ENCODE data around the gene CBLN3. TPM values are rescaled to one million over a fixed set of nuclear protein-coding genes. Genes with fewer than 3 reads are reported as not detected.

Gene CBLN3
- total RNA-seq, 3 donors from 2014 or later = 2.2 to 3.9 (median 2.6) TPM

DNA sequence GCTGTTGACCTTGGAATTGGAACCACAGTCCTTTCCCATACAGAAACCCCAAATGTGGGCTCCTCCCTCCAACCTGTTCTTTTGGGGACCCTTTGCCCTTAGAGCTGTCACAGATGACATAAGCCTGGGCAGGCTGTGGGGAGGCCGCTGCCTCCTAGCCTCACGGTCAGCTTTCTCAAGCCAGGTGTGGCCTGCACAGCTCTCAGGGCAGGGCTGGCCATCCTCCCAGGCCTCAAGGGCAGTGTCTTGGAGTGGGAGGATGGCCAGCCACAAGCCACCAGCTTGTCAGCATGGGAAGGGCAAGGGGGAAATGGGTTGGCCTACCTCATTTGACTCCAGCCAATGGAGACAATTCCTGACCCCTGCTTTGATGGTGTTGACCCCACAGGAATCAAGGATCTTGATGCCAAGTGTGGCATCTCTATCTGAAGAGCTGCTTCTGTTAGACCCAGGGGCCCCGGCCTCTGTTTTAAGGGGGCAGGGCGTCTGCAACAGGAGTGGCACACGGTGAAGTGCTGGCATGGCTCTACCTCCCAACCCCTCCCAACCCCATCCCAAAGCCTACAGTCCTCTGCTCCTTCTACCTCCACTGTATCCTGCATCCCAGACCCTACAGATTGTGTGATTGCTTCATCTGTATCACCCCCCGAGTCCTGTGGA is 11.5 kb downstream of the CBLN3 start:
- intact Hi-C loops (cut with DNase I, micrococcal nuclease) = no loop called here

DNA sequence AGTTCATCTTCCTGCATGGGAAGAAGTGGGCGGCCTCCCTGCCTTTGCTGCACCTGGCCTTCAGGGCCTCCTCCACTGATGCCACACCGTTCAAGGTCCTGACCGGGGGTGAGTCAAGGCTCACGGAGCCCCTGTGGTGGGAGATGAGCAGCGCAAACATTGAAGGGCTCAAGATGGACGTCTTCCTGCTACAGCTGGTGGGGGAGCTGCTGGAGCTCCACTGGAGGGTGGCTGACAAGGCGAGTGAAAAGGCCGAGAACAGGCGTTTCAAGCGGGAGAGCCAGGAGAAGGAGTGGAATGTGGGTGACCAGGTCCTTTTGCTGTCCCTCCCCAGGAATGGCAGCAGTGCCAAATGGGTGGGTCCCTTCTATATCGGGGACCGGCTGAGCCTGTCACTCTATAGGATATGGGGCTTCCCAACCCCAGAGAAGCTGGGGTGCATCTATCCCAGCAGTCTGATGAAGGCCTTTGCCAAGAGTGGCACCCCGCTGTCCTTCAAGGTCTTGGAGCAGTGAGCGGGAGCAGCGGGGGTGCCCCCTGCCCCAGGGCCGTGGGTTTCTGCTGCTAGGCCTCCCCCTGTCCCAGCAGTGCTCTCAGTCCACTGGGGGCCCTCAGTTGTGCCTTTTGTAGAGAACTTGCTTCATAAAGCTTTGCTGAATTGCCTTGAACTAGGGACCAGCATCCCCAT is 12.4 kb downstream of the CBLN3 start:
- Histone ChIP-seq H3K36me3 (ENCODE audit: low read depth) (no peaks in the 10 kb centered on the region), H3K9me3 (no peaks in the 10 kb centered on the region), H3K4me3 (no peak overlapping the region), H3K4me1 (ENCODE audit: low read depth) (peaks cover 8% of the 10 kb centered on the region)
- ATAC-seq (no peak), DNase-seq (no peak)
- intact Hi-C loops (cut with DNase I, micrococcal nuclease) = no loop called here
- TF ChIP-seq, protein P1, sequence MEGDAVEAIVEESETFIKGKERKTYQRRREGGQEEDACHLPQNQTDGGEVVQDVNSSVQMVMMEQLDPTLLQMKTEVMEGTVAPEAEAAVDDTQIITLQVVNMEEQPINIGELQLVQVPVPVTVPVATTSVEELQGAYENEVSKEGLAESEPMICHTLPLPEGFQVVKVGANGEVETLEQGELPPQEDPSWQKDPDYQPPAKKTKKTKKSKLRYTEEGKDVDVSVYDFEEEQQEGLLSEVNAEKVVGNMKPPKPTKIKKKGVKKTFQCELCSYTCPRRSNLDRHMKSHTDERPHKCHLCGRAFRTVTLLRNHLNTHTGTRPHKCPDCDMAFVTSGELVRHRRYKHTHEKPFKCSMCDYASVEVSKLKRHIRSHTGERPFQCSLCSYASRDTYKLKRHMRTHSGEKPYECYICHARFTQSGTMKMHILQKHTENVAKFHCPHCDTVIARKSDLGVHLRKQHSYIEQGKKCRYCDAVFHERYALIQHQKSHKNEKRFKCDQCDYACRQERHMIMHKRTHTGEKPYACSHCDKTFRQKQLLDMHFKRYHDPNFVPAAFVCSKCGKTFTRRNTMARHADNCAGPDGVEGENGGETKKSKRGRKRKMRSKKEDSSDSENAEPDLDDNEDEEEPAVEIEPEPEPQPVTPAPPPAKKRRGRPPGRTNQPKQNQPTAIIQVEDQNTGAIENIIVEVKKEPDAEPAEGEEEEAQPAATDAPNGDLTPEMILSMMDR (IDR thresholded peaks at IDR 0.05) = no peak

More for the DNA sequence above, 11.5 kb downstream of the CBLN3 start:
- TF ChIP-seq, protein P1 (IDR thresholded peaks at IDR 0.05) = no peak
- peaks cover 15% of the 10 kb centered on the region for H3K4me1 ChIP-seq (ENCODE audit: low read depth)
- no peaks in the 10 kb centered on the region for H3K9me3 ChIP-seq
- H3K4me3 ChIP-seq = no peak overlapping the region
- H3K36me3 ChIP-seq (ENCODE audit: low read depth) = no peaks in the 10 kb centered on the region
- DNase-seq = peak in 1 of 3 donors; percentile 37
- ATAC-seq = peak; percentile 18

DNA sequence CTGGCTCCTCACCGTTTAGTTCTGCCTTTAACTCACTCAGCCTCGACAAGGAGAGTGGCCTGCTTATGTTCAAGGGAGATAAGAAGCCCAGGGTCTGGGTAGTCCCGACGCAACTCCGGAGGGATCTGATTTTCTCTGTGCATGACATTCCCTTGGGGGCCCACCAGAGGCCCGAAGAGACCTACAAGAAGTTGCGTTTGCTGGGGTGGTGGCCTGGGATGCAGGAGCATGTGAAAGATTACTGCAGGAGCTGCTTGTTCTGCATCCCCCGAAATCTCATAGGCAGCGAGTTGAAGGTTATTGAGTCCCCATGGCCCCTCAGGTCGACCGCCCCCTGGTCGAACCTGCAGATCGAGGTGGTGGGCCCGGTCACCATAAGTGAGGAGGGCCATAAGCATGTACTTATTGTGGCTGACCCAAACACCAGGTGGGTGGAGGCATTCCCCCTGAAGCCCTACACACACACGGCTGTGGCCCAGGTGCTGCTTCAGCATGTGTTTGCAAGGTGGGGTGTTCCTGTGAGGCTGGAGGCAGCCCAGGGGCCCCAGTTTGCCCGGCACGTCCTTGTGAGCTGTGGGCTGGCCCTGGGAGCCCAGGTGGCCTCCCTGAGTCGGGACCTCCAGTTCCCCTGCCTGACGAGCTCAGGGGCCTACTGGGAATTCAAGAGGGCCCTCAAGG is 13.1 kb downstream of the CBLN3 start:
- H3K36me3 ChIP-seq (ENCODE audit: low read depth) = no peaks in the 10 kb centered on the region
- intact Hi-C loops (cut with DNase I, micrococcal nuclease) = no loop called here
- ATAC-seq (no peak), DNase-seq (no peak)
- H3K4me1 ChIP-seq (ENCODE audit: low read depth) = peaks cover 8% of the 10 kb centered on the region
- TF ChIP-seq, protein P1 (IDR thresholded peaks at IDR 0.05) = no peak
- no peak overlapping the region for H3K4me3 ChIP-seq
- no peaks in the 10 kb centered on the region for H3K9me3 ChIP-seq

DNA sequence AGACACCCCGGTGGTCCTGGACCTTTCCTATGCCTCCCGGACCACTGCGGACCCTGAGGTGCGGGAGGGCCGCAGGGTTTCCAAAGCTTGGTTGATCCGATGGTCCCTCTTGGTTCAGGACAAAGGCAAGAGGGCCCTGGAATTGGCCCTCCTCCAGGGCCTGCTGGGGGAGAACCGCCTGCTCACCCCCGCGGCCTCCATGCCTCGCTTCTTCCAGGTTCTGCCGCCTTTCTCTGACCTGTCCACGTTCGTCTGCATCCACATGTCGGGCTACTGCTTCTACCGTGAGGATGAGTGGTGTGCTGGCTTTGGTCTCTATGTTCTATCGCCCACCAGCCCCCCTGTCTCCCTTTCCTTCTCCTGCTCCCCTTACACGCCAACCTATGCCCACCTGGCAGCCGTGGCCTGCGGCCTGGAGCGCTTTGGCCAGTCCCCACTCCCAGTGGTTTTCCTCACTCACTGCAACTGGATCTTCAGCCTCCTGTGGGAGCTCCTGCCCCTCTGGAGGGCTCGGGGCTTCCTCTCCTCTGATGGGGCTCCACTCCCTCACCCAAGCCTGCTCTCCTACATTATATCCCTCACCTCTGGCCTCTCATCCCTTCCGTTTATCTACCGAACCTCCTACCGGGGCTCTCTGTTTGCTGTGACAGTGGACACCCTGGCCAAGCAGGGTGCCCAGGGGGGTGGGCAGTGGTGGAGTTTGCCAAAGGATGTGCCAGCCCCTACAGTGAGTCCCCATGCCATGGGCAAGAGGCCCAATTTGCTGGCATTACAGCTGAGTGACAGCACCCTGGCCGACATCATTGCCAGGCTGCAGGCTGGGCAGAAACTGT is 13.8 kb downstream of the CBLN3 start:
- DNase-seq (no peak), ATAC-seq (no peak)
- Histone ChIP-seq H3K9me3 (no peaks in the 10 kb centered on the region), H3K4me1 (ENCODE audit: low read depth) (peaks cover 8% of the 10 kb centered on the region), H3K4me3 (no peak overlapping the region), H3K36me3 (ENCODE audit: low read depth) (no peaks in the 10 kb centered on the region)
- TF ChIP-seq, protein P1 (IDR thresholded peaks at IDR 0.05) = no peak
- intact Hi-C loops (cut with DNase I, micrococcal nuclease) = no loop called here

DNA sequence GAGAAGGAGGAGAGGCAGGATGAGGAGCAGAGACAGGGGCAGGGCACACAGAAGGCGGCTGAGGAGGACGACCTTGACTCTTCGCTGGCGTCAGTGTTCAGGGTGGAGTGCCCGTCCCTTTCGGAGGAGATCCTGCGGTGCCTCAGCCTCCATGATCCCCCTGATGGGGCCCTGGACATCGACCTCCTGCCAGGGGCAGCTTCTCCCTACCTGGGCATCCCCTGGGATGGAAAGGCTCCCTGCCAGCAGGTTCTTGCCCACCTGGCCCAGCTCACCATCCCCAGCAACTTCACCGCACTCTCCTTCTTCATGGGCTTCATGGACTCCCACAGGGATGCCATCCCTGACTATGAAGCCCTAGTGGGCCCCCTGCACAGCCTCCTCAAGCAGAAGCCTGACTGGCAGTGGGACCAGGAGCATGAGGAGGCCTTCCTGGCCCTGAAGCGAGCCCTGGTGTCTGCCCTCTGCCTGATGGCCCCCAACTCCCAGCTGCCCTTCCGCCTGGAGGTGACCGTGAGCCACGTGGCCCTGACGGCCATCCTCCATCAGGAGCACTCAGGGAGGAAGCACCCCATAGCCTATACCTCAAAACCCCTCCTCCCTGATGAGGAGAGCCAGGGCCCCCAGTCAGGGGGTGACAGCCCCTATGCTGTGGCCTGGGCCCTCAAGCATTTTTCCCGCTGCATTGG is 14.6 kb downstream of the CBLN3 start:
- Histone ChIP-seq H3K36me3 (ENCODE audit: low read depth) (no peaks in the 10 kb centered on the region), H3K4me1 (ENCODE audit: low read depth) (peaks cover 8% of the 10 kb centered on the region), H3K9me3 (no peaks in the 10 kb centered on the region), H3K4me3 (no peak overlapping the region)
- ATAC-seq (no peak), DNase-seq (no peak)
- intact Hi-C loops (cut with DNase I, micrococcal nuclease) = no loop called here
- TF ChIP-seq, protein P1 (IDR thresholded peaks at IDR 0.05) = no peak
